ENCODE measurements around the gene FAF1. TPM values are rescaled to one million over a fixed set of nuclear protein-coding genes. Genes with fewer than 3 reads are reported as not detected.

FAF1 gene
- total and polyA plus RNA-seq, 9 of the 15 experiments (the other 6 are each of a cell fraction or from before 2014, with no cell fraction given) = 48.7 to 225 (median 118) TPM

- TF ChIP-seq CTCFL (IDR thresholded peaks at IDR 0.05; ENCODE audit: borderline replicate concordance, insufficient read depth, low read depth, low read length, poor library complexity, severe bottlenecking) (peak; percentile 52), MEF2A (IDR thresholded peaks at IDR 0.05; ENCODE audit: control insufficient read depth, low read depth, low read length) (no peak), ZNF239 (CRISPR knock-in tag; IDR thresholded peaks at IDR 0.05) (no peak), CBX8 (IDR thresholded peaks at IDR 0.05; ENCODE audit: borderline replicate concordance, extremely low read depth, low read depth, low read length, poor library complexity, severe bottlenecking) (no peak), FOXA1 (IDR thresholded peaks at IDR 0.05; ENCODE audit: borderline replicate concordance) (no peak), RBBP5 (IDR thresholded peaks at IDR 0.05; ENCODE audit: borderline replicate concordance, insufficient read depth, low read length, poor library complexity, severe bottlenecking) (peak; percentile 79), ESRRA (IDR thresholded peaks at IDR 0.05; ENCODE audit: borderline replicate concordance, low read depth) (peak; percentile 22; the same call in 1 of the 2 replicates), GTF2F1 (IDR thresholded peaks at IDR 0.05; ENCODE audit: low read depth, low read length) (peak; percentile 42; the same call in 1 of the 2 replicates), SNIP1 (IDR thresholded peaks at IDR 0.05; ENCODE audit: low read depth) (0 out of 2 replicates have a peak, but pooled peaks have one; percentile 23), STAT5A (IDR thresholded peaks at IDR 0.05; ENCODE audit: borderline replicate concordance, low read length) (peak; percentile 5; the same call in 1 of the 2 replicates), SMAD4 (CRISPR knock-in tag; conservative IDR thresholded peaks at IDR 0.05) (0 out of 2 replicates have a peak, but pooled peaks have one; percentile 17), KLF10 (CRISPR knock-in tag; IDR thresholded peaks at IDR 0.05) (no peak), CTCF (IDR thresholded peaks at IDR 0.05 in 2 of 3, conservative IDR thresholded peaks at IDR 0.05 in 1 of 3; ENCODE audit: insufficient read depth in 2 of 3, low read depth in 1 of 3, low read length in 3 of 3) (peak; percentile 13 to 36 (median 30); a peak in 2 of 6 replicates), ZNF347 (CRISPR knock-in tag; IDR thresholded peaks at IDR 0.05; ENCODE audit: low read depth) (no peak)
- TF ChIP-seq, protein P1, sequence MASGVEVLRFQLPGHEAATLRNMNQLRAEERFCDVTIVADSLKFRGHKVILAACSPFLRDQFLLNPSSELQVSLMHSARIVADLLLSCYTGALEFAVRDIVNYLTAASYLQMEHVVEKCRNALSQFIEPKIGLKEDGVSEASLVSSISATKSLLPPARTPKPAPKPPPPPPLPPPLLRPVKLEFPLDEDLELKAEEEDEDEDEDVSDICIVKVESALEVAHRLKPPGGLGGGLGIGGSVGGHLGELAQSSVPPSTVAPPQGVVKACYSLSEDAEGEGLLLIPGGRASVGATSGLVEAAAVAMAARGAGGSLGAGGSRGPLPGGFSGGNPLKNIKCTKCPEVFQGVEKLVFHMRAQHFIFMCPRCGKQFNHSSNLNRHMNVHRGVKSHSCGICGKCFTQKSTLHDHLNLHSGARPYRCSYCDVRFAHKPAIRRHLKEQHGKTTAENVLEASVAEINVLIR (CRISPR knock-in tag; IDR thresholded peaks at IDR 0.05) = no peak
- TF ChIP-seq, protein P2, sequence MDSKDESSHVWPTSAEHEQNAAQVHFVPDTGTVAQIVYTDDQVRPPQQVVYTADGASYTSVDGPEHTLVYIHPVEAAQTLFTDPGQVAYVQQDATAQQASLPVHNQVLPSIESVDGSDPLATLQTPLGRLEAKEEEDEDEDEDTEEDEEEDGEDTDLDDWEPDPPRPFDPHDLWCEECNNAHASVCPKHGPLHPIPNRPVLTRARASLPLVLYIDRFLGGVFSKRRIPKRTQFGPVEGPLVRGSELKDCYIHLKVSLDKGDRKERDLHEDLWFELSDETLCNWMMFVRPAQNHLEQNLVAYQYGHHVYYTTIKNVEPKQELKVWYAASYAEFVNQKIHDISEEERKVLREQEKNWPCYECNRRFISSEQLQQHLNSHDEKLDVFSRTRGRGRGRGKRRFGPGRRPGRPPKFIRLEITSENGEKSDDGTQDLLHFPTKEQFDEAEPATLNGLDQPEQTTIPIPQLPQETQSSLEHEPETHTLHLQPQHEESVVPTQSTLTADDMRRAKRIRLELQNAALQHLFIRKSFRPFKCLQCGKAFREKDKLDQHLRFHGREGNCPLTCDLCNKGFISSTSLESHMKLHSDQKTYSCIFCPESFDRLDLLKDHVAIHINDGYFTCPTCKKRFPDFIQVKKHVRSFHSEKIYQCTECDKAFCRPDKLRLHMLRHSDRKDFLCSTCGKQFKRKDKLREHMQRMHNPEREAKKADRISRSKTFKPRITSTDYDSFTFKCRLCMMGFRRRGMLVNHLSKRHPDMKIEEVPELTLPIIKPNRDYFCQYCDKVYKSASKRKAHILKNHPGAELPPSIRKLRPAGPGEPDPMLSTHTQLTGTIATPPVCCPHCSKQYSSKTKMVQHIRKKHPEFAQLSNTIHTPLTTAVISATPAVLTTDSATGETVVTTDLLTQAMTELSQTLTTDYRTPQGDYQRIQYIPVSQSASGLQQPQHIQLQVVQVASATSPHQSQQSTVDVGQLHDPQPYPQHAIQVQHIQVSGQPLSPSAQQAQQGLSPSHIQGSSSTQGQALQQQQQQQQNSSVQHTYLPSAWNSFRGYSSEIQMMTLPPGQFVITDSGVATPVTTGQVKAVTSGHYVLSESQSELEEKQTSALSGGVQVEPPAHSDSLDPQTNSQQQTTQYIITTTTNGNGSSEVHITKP (IDR thresholded peaks at IDR 0.05; ENCODE audit: partially characterized antibody) = no peak
Observed at GRCh38 chr1:50969611-50970508, 9.8 kb upstream of the FAF1 start, which contains the start of gene CDKN2C (continued).

Data from K562 (cell line).